Activated B cell treated with CpG ODN at 0.5 μM for 24 hours (primary cell): Measurements from ENCODE around the gene CR1. TPM values are rescaled to one million over a fixed set of nuclear protein-coding genes. Genes with fewer than 3 reads are reported as not detected.
A peak's percentile ranks its signal among the peaks of the same experiment; 100 is the strongest.
"Not testable (repeated sequence)": the region's sequence is repeated elsewhere in the genome, so short reads cannot be mapped to it uniquely, and the experiment has no call there.

Experiments used
- ATAC-seq: fragments of 200-7000 bp; cut with Tn5 transposase; one replicate; pipeline ENCODE4 v1.10.0; 2021; ENCODE audit warnings: low read depth, mild to moderate bottlenecking, moderate library complexity
- CTCF ChIA-PET: fragments of 350-600 bp; sonication (Branson Sonifier 250); formaldehyde crosslinking; loops from one replicate; lab custom pipeline; 2021; ENCODE audit warnings: antibody characterized with exemption; lab: Charles Lee
- POLR2A ChIA-PET: fragments of 350-600 bp; sonication (Branson Sonifier 250); formaldehyde crosslinking; loops from one replicate; lab custom pipeline; 2021; ENCODE audit warnings: antibody characterized with exemption; lab: Charles Lee
- DNase-seq: peaks from one replicate; pipeline ENCODE4 v3.0.0; 2022
- H3K27ac Mint-ChIP-seq: one replicate; pipeline ENCODE4 v1.8.0; 2020; ENCODE audit warnings: mixed read lengths
- H3K27me3 Mint-ChIP-seq: one replicate; pipeline ENCODE4 v1.8.0; 2021; ENCODE audit warnings: mixed read lengths
- H3K36me3 Mint-ChIP-seq: one replicate; pipeline ENCODE4 v1.8.0; 2021; ENCODE audit warnings: low read depth, mixed read lengths
- H3K4me1 Mint-ChIP-seq: one replicate; pipeline ENCODE4 v1.8.0; 2021; ENCODE audit warnings: mixed read lengths
- H3K4me3 Mint-ChIP-seq: one replicate; pipeline ENCODE4 v1.8.0; 2020; ENCODE audit warnings: mild to moderate bottlenecking, mixed read lengths
- H3K9me3 Mint-ChIP-seq: one replicate; pipeline ENCODE4 v1.8.0; 2020; ENCODE audit warnings: mixed read lengths
- intact Hi-C: fragments of 100-400 bp; cut with micrococcal nuclease; formaldehyde crosslinking; loops from one replicate; pipeline ENCODE4 v1.15.1; 2024
- total RNA-seq: library from RNA; stranded (reverse); gene quantifications from 2 replicates; pipeline ENCODE4 v1.2.3, GENCODE V29; 2022
- TF ChIP-seq, protein P1 (sequence below): fragments of 200-600 bp; IDR thresholded peaks from one replicate; pipeline ENCODE4 v1.8.0; 2022; ENCODE audit warnings: antibody characterized with exemption, mild to moderate bottlenecking

Gene CR1
- total RNA-seq, 1 donor from 2014 or later: 13.9 TPM

- DNase-seq, H3K9me3 Mint-ChIP-seq, H3K4me1 Mint-ChIP-seq, POLR2A ChIA-PET, intact Hi-C loops, H3K27ac Mint-ChIP-seq, CTCF ChIA-PET, H3K4me3 Mint-ChIP-seq, H3K27me3 Mint-ChIP-seq: not testable (repeated sequence)
- peak; percentile 57 for ATAC-seq
- peaks cover 19% of the 10 kb centered on the region for H3K36me3 Mint-ChIP-seq
Measured at GRCh38 chr1:207528401-207528800, 32.4 kb downstream of the CR1 start.

- H3K36me3 Mint-ChIP-seq, CTCF ChIA-PET, DNase-seq, intact Hi-C loops, H3K27ac Mint-ChIP-seq, H3K4me3 Mint-ChIP-seq, H3K9me3 Mint-ChIP-seq, ATAC-seq, H3K27me3 Mint-ChIP-seq, H3K4me1 Mint-ChIP-seq, POLR2A ChIA-PET: not testable (repeated sequence)
Measured at GRCh38 chr1:207536263-207536662, 40.3 kb downstream of the CR1 start.

DNA sequence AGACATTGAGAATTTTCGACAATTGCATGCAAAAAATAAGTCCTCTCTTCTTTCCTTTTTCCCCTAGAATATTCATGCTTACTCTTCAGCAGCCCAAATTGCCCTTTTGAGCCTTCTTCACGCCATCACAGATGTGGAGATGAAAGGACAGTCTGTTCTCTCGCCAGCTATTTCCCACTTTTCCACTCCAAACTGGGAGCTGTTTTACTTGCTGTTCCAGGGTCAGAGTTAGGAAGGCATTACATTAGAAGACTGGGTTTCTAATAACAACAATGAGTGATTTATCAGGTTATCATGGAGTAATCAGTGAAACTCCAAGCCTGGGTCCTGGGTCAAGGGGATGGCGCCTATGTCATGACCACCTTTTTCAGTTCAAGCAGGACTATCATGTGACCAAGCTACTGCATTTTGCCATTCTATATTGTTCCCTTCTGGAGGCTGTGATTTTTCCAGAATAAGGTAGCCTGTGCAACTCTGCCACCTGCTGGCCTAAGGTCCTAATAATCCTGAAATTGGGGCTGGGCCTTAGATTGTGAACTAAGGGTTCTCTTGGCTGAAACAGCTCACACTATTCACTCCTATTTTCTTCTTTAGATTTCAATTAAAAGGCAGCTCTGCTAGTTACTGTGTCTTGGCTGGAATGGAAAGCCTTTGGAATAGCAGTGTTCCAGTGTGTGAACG, 50.9 kb downstream of the CR1 start:
- H3K27me3 Mint-ChIP-seq, CTCF ChIA-PET, H3K9me3 Mint-ChIP-seq, POLR2A ChIA-PET, DNase-seq, intact Hi-C loops, H3K27ac Mint-ChIP-seq, H3K36me3 Mint-ChIP-seq, H3K4me1 Mint-ChIP-seq, H3K4me3 Mint-ChIP-seq: not testable (repeated sequence)
- peak; percentile 47 for ATAC-seq

GRCh38 chr1:207554823-207555222, 58.9 kb downstream of the CR1 start:
- DNase-seq, H3K27ac Mint-ChIP-seq, intact Hi-C loops, H3K4me3 Mint-ChIP-seq, H3K27me3 Mint-ChIP-seq, CTCF ChIA-PET, POLR2A ChIA-PET, H3K36me3 Mint-ChIP-seq, H3K4me1 Mint-ChIP-seq, H3K9me3 Mint-ChIP-seq, ATAC-seq: not testable (repeated sequence)

- TF ChIP-seq, protein P1, sequence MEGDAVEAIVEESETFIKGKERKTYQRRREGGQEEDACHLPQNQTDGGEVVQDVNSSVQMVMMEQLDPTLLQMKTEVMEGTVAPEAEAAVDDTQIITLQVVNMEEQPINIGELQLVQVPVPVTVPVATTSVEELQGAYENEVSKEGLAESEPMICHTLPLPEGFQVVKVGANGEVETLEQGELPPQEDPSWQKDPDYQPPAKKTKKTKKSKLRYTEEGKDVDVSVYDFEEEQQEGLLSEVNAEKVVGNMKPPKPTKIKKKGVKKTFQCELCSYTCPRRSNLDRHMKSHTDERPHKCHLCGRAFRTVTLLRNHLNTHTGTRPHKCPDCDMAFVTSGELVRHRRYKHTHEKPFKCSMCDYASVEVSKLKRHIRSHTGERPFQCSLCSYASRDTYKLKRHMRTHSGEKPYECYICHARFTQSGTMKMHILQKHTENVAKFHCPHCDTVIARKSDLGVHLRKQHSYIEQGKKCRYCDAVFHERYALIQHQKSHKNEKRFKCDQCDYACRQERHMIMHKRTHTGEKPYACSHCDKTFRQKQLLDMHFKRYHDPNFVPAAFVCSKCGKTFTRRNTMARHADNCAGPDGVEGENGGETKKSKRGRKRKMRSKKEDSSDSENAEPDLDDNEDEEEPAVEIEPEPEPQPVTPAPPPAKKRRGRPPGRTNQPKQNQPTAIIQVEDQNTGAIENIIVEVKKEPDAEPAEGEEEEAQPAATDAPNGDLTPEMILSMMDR: no peak
Measured at GRCh38 chr1:207565546-207566468, 69.8 kb downstream of the CR1 start.

GRCh38 chr1:207571926-207572325, 76.0 kb downstream of the CR1 start:
- H3K4me3 Mint-ChIP-seq, ATAC-seq, H3K4me1 Mint-ChIP-seq, H3K27me3 Mint-ChIP-seq, DNase-seq, H3K9me3 Mint-ChIP-seq, intact Hi-C loops, H3K27ac Mint-ChIP-seq, POLR2A ChIA-PET, CTCF ChIA-PET: not testable (repeated sequence)
- peaks cover 45% of the 10 kb centered on the region for H3K36me3 Mint-ChIP-seq

More at GRCh38 chr1:207565546-207566468, 69.8 kb downstream of the CR1 start:
- DNase-seq (no peak), ATAC-seq (no peak)
- ChIA-PET POLR2A (no interaction called here), CTCF (no interaction called here)
- Mint-ChIP-seq H3K36me3 (peaks cover 37% of the 10 kb centered on the region), H3K4me3 (no peak overlapping the region), H3K9me3 (no peaks in the 10 kb centered on the region), H3K4me1 (no peaks in the 10 kb centered on the region), H3K27ac (no peak overlapping the region), H3K27me3 (no peaks in the 10 kb centered on the region)
- intact Hi-C loops: no loop called here

GRCh38 chr1:207573074-207573473, 77.1 kb downstream of the CR1 start:
- H3K27ac Mint-ChIP-seq, ATAC-seq, H3K4me3 Mint-ChIP-seq, CTCF ChIA-PET, intact Hi-C loops, H3K27me3 Mint-ChIP-seq, H3K9me3 Mint-ChIP-seq, POLR2A ChIA-PET, H3K4me1 Mint-ChIP-seq, DNase-seq: not testable (repeated sequence)
- peaks cover 42% of the 10 kb centered on the region for H3K36me3 Mint-ChIP-seq

DNA sequence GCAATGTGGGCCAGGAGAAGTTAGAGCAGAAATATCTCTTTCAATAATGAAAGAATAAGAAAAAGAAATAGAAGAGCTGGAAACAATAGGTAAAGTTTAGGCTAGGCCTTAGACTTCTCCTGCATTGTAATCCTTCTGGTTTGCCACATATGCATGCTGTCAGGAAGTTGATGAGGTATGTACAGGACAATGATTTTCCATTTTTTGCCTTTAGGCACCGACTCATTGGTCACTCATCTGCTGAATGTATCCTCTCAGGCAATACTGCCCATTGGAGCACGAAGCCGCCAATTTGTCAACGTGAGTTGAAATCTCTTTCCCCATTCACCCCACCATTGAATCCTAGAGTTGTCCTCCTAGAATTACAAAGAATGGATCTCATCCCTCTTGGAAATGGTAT, 79.4 kb downstream of the CR1 start:
- POLR2A ChIA-PET, H3K27me3 Mint-ChIP-seq, H3K4me1 Mint-ChIP-seq, H3K9me3 Mint-ChIP-seq, H3K27ac Mint-ChIP-seq, intact Hi-C loops, CTCF ChIA-PET, ATAC-seq, DNase-seq, H3K4me3 Mint-ChIP-seq: not testable (repeated sequence)
- H3K36me3 Mint-ChIP-seq: peaks cover 62% of the 10 kb centered on the region
